NOMO-1 treated with DMSO at 0.1 percent for 48 hours (cell line): ENCODE measurements around the gene CCNT2.
"Not testable (repeated sequence)": the region's sequence is repeated elsewhere in the genome, so short reads cannot be mapped to it uniquely, and the experiment has no call there.

ENCODE experiments used
- DNase-seq: peaks from one replicate; lab custom pipeline; 2025; ENCODE audit not compliant: unreplicated experiment; lab: John Stamatoyannopoulos, UW

The CCNT2 gene

GRCh38 chr2:134973241-134974138 is 54.9 kb downstream of the CCNT2 start:
- DNase-seq: no peak

- no peak for DNase-seq
Measured at GRCh38 chr2:134975281-134976009, 56.8 kb downstream of the CCNT2 start.

- DNase-seq: no peak
Measured at GRCh38 chr2:134976074-134976702, 57.6 kb downstream of the CCNT2 start.

- DNase-seq: not testable (repeated sequence)
Measured at GRCh38 chr2:134977104-134977503, 58.5 kb downstream of the CCNT2 start.

GRCh38 chr2:134979221-134979620 is 60.6 kb downstream of the CCNT2 start:
- no peak for DNase-seq

GRCh38 chr2:134980639-134981038 is 62.0 kb downstream of the CCNT2 start:
- no peak for DNase-seq

GRCh38 chr2:134982603-134983002 is 64.0 kb downstream of the CCNT2 start:
- peak; percentile 17 for DNase-seq

GRCh38 chr2:134985061-134985460 is 66.4 kb downstream of the CCNT2 start:
- DNase-seq: no peak

- peak; percentile 31 for DNase-seq
Measured at GRCh38 chr2:134988994-134989605, 70.5 kb downstream of the CCNT2 start.

GRCh38 chr2:134999521-134999920 is 80.9 kb downstream of the CCNT2 start:
- DNase-seq: no peak

- no peak for DNase-seq
Measured at GRCh38 chr2:135002836-135003235, 84.2 kb downstream of the CCNT2 start.

- peak; percentile 20 for DNase-seq
Measured at GRCh38 chr2:135004005-135004746, 85.6 kb downstream of the CCNT2 start.

GRCh38 chr2:135005753-135006152 is 87.1 kb downstream of the CCNT2 start:
- no peak for DNase-seq
